KMS-11 (cell line): ENCODE data around the gene SP3.

Source experiments
- H2AFZ ChIP-seq: fragments of 200-600 bp; sonication (generic); 2 replicates; pipeline ENCODE4 v1.6.1; 2016; ENCODE audit warnings: antibody characterized with exemption, mixed run types, low read depth
- H3K27ac ChIP-seq: fragments of 200-600 bp; sonication (generic); 2 replicates; pipeline ENCODE4 v1.6.1; 2016; ENCODE audit warnings: mild to moderate bottlenecking, mixed run types
- H3K27me3 ChIP-seq: fragments of 200-600 bp; sonication (generic); 2 replicates; pipeline ENCODE4 v1.6.1; 2017; ENCODE audit warnings: mild to moderate bottlenecking, low read depth, mixed run types, moderate library complexity; ENCODE audit not compliant: insufficient read depth
- H3K36me3 ChIP-seq: fragments of 200-600 bp; sonication (generic); 2 replicates; pipeline ENCODE4 v1.6.1; 2017; ENCODE audit warnings: mild to moderate bottlenecking, mixed run types; ENCODE audit not compliant: insufficient read depth
- H3K4me1 ChIP-seq: fragments of 200-600 bp; sonication (generic); 2 replicates; pipeline ENCODE4 v1.6.1; 2016; ENCODE audit warnings: mild to moderate bottlenecking, low read depth, mixed run types; ENCODE audit not compliant: poor library complexity, severe bottlenecking
- H3K4me2 ChIP-seq: fragments of 200-600 bp; sonication (generic); 2 replicates; pipeline ENCODE4 v1.7.0; 2016; ENCODE audit warnings: mild to moderate bottlenecking, mixed run types
- H3K4me3 ChIP-seq: fragments of 200-600 bp; sonication (generic); IDR thresholded peaks from 2 replicates; pipeline ENCODE4 v1.6.1; 2017; ENCODE audit warnings: low read depth, low read length, mixed read lengths; ENCODE audit not compliant: insufficient read depth
- H3K79me2 ChIP-seq: fragments of 200-600 bp; sonication (generic); 2 replicates; pipeline ENCODE4 v1.6.1; 2016; ENCODE audit warnings: low read depth, mixed run types; ENCODE audit not compliant: insufficient read depth
- H3K9ac ChIP-seq: fragments of 200-600 bp; sonication (generic); 2 replicates; pipeline ENCODE4 v1.6.1; 2016; ENCODE audit warnings: mild to moderate bottlenecking, mixed run types
- H4K20me1 ChIP-seq: fragments of 200-600 bp; sonication (generic); 2 replicates; pipeline ENCODE4 v1.6.1; 2016; ENCODE audit warnings: mild to moderate bottlenecking, mixed run types; ENCODE audit not compliant: insufficient read depth
- TF ChIP-seq, protein P1 (sequence below): fragments of 200-600 bp; sonication (generic); conservative IDR thresholded peaks from 2 replicates; pipeline ENCODE4 v1.6.1; 2017; ENCODE audit warnings: low read depth, mild to moderate bottlenecking, antibody characterized with exemption, low read length, moderate library complexity, mixed read lengths

The SP3 gene

DNA sequence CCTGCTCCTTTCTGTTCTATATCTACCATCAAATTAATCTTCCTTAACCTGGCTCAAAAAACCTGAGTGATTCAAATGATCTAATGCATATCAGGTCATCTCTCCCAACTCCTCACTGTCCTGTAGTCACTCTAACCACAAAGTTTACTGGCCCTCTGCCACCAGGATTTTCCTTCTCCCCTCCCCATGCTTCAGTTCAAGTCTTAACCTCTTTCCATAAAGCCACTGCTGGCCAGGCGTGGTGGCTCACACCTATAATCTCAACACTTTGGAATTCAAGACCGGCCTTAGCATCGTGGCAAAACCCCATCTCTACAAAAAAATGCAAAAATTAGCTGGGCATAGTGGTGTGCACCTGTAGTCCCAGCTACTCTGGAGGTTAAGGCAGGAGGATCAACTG is 7.5 kb upstream of the SP3 start:
- H3K4me2 ChIP-seq: no peak overlapping the region
- H3K79me2 ChIP-seq: no peaks in the 10 kb centered on the region; the same call in 1 of the 2 replicates
- no peaks in the 10 kb centered on the region for H3K4me1 ChIP-seq
- H2AFZ ChIP-seq: no peak overlapping the region
- TF ChIP-seq, protein P1, sequence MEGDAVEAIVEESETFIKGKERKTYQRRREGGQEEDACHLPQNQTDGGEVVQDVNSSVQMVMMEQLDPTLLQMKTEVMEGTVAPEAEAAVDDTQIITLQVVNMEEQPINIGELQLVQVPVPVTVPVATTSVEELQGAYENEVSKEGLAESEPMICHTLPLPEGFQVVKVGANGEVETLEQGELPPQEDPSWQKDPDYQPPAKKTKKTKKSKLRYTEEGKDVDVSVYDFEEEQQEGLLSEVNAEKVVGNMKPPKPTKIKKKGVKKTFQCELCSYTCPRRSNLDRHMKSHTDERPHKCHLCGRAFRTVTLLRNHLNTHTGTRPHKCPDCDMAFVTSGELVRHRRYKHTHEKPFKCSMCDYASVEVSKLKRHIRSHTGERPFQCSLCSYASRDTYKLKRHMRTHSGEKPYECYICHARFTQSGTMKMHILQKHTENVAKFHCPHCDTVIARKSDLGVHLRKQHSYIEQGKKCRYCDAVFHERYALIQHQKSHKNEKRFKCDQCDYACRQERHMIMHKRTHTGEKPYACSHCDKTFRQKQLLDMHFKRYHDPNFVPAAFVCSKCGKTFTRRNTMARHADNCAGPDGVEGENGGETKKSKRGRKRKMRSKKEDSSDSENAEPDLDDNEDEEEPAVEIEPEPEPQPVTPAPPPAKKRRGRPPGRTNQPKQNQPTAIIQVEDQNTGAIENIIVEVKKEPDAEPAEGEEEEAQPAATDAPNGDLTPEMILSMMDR: no peak
- no peak overlapping the region for H3K9ac ChIP-seq
- H3K36me3 ChIP-seq: no peaks in the 10 kb centered on the region
- no peak overlapping the region for H3K27ac ChIP-seq
- no peaks in the 10 kb centered on the region for H4K20me1 ChIP-seq
- no peaks in the 10 kb centered on the region for H3K27me3 ChIP-seq
- H3K4me3 ChIP-seq: no peak overlapping the region

DNA sequence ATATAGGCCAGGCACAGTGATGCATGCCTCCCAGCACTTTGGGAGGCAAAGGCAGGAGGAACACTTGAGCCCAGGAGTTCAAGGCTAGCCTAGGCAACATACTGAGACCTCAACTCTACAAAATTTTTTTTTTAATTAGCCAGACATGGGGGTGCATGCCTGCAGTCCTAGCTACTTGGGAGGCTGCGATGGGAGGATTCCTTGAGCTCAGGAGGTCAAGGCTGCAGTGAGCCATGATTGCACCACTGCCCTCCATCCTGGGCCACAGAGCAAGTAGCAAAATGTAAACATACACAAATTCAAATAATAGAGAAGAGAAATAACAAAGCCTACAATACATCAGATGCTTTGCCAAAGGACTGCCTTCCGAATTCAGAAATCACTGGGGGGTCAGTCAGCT is 7.0 kb upstream of the SP3 start:
- Histone ChIP-seq H3K9ac (no peak overlapping the region), H3K36me3 (no peaks in the 10 kb centered on the region), H3K4me3 (no peak overlapping the region), H3K4me2 (no peak overlapping the region), H4K20me1 (no peaks in the 10 kb centered on the region), H2AFZ (no peak overlapping the region), H3K27ac (no peak overlapping the region), H3K4me1 (peaks cover under 1% of the 10 kb centered on the region), H3K79me2 (peaks cover 3% of the 10 kb centered on the region; the same call in 1 of the 2 replicates), H3K27me3 (no peaks in the 10 kb centered on the region)
- TF ChIP-seq, protein P1: no peak

DNA sequence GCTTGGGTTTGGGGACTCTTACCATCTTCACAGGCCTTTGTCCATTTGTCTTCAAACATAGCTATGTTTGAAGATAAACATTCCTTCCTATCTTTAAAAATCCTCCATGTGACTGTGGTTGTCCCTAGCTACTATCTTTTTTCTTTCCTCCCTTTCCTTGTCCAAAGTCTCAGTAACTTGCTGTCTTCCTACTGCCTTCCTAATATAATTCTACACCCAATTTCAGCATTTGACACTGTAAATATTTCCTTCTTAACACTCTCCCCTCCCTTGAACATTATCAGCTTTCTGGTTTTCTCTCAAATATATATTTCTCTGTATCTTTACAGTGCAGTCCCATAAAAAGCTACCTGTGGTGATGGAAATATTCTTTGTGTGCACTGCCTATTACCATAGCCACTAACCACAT is 5.3 kb upstream of the SP3 start:
- no peaks in the 10 kb centered on the region for H3K36me3 ChIP-seq
- H2AFZ ChIP-seq: no peak overlapping the region
- H3K4me3 ChIP-seq: no peak overlapping the region
- no peak overlapping the region for H3K27ac ChIP-seq
- H3K79me2 ChIP-seq: peaks cover 16% of the 10 kb centered on the region; the same call in 1 of the 2 replicates
- peaks cover 10% of the 10 kb centered on the region for H3K4me1 ChIP-seq
- H3K27me3 ChIP-seq: no peaks in the 10 kb centered on the region
- H3K9ac ChIP-seq: no peak overlapping the region
- TF ChIP-seq, protein P1: no peak
- no peaks in the 10 kb centered on the region for H4K20me1 ChIP-seq
- H3K4me2 ChIP-seq: no peak overlapping the region

DNA sequence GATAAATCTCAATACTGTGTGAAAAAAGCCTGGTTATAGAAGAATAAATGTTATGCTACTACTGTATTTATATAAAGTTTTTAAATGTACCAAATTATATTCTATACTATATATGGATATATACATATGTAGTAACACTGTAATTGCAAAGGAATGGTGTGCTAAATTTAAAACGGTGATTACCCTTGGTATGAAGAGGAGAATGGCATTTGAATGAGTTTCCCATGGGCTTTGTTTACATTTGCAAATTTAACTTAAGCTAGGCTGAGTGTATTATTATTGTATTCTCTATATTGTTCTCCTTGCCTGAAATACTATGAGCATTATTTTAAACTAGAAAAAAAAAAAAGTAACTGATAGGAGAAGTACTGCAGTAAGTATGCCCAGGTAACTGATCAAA is 4.7 kb upstream of the SP3 start:
- Histone ChIP-seq H3K4me3 (no peak overlapping the region), H3K4me1 (peaks cover 10% of the 10 kb centered on the region), H4K20me1 (no peaks in the 10 kb centered on the region), H3K9ac (no peak overlapping the region), H3K27ac (no peak overlapping the region), H2AFZ (no peak overlapping the region), H3K36me3 (no peaks in the 10 kb centered on the region), H3K4me2 (no peak overlapping the region), H3K79me2 (peaks cover 16% of the 10 kb centered on the region; the same call in 1 of the 2 replicates), H3K27me3 (no peaks in the 10 kb centered on the region)
- TF ChIP-seq, protein P1: no peak

DNA sequence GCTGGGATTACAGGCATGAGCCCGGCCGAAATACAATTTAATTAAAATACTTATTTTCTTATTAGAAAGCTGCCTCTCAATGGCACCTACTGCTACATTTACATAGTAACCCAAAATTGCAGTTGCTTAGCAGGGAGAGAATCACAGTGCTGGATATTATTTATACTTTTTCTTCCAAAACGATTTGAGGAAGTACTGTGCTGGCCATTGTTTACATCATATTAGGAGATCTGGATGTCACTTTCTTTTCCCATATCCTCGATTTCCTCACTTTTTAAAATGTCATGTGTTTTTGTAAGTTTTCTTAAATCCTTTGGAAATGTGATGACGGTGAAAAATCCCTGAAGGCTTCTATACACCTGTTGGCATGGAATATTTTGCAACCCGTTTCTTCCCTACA is 3.4 kb upstream of the SP3 start:
- no peaks in the 10 kb centered on the region for H4K20me1 ChIP-seq
- no peak overlapping the region for H3K9ac ChIP-seq
- H3K27ac ChIP-seq: no peak overlapping the region
- no peak overlapping the region for H2AFZ ChIP-seq
- TF ChIP-seq, protein P1: no peak
- H3K4me3 ChIP-seq: no peak overlapping the region
- peaks cover 10% of the 10 kb centered on the region for H3K4me1 ChIP-seq
- H3K36me3 ChIP-seq: no peaks in the 10 kb centered on the region
- H3K79me2 ChIP-seq: peaks cover 16% of the 10 kb centered on the region; the same call in 1 of the 2 replicates
- no peaks in the 10 kb centered on the region for H3K27me3 ChIP-seq
- no peak overlapping the region for H3K4me2 ChIP-seq
